Astrocyte (in vitro differentiated cells and primary cell): Measurements from ENCODE around the gene PCDHGA10.

ENCODE experiments used
- CTCF ChIP-seq: IDR thresholded peaks from 2 replicates; pipeline ENCODE4 v1.5.1; 2011; ENCODE audit warnings: low read depth, mild to moderate bottlenecking, inconsistent platforms, low read length, moderate library complexity; ENCODE audit not compliant: insufficient read depth
- EZH2 ChIP-seq: IDR thresholded peaks from 2 replicates; pipeline ENCODE4 v1.6.1; 2012; ENCODE audit warnings: mild to moderate bottlenecking, low read length, inconsistent platforms; ENCODE audit not compliant: insufficient read depth

- TF ChIP-seq CTCF (no peak), EZH2 (no peak)
Measured at GRCh38 chr5:141371572-141372475, 41.0 kb upstream of the PCDHGA10 start.
